ENCODE data around the gene ERGIC2.
"Not testable (repeated sequence)": the region's sequence is repeated elsewhere in the genome, so short reads cannot be mapped to it uniquely, and the experiment has no call there.

ERGIC2 gene

DNA sequence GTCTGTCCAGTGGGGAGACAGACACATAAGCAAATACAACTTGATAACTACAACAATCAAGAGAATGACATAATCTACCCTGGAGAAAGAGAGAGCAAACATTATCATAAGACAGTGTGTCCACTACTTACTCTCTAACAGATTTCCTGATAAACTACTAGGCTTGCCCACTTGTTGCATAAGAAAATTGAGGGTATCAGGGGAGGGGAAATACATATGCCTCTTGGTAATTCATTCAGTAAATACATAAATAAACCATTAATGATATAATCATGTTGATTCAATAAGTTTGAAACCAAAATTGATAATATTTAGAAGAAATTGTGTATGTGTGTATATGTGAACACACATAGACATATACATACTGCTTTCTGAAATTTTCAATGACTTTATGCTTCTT, 76.6 kb downstream of the ERGIC2 start:
- no peak for DNase-seq (ENCODE audit: low read depth in 1 of 2, low spot score in 1 of 2)

DNA sequence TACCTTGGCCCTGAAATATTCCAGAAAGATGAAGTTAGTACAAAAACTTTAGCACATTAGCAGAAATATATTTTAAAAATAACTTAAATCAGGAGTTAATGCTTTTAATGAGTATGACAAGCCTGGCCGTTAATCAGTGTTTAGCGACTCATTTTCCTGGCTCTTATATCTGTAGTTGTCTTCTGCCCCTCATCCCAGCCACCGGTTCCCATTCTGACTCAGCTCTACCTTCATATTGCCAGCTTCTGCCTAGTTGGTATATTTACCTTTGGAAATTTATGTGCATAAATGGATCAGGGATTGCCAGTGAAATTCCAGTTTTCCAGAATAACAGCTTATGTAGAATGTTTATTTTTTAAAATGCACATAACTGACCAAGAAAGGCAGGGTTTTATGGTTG, 79.9 kb downstream of the ERGIC2 start:
- no peak for DNase-seq (ENCODE audit: low read depth in 1 of 2, low spot score in 1 of 2)

DNA sequence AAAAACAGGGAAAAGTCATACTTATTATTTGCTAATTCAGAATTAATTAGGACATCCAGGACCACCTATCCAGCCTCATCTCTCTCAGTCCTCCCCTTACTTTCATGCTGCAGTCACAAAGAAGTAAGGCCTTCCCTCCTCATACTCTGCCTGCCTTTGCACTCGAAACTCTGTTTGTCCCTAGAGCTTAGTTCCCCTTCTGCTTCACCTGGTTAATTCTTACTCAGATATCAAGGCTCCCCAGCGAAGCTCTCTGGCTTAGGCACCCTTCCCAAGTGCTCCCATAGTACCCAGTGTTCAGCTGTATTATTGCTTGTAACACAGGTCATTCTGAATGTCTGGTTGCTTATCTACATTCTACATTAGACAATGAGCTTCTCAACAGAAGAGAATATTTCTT, 81.3 kb downstream of the ERGIC2 start:
- DNase-seq (ENCODE audit: low read depth in 1 of 2, low spot score in 1 of 2), result no peak

DNA sequence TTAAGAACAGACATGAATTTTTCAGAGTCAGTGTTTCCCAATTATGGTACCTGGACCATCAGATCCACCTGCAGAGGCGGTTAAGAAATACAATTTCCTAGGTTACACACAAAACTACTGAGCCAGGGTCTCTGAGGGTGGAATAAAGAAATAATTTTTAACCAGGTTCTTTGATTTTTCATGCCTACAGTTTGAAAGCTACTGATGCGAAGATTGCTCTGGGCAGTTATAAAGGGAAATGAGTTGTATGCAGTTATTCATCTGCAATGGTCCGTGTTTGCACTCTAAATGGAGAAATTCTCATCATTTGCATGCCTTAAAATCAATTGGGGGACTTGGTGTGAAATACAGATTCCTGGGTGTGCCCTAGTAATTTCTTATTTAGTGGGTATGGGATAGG, 89.7 kb downstream of the ERGIC2 start:
- DNase-seq (ENCODE audit: low read depth in 1 of 2, low spot score in 1 of 2), result no peak

DNA sequence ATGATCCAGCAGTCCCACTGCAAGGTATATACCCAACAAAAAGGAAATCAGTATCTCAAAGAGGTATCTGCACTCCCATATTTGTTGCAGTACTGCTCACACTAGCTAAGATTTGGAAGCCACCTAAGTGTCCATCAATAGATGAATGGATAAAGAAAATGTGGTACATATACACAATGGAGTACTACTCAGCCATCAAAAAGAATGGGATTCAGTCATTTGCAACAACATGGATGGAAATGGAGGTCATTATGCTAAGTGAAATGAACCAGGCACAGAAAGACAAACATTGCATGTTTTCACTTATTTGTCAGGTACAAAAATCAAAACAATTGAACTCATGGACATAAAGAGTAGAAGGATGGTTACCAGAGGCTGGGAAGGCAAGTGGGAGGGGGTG, 90.5 kb downstream of the ERGIC2 start:
- not testable (repeated sequence) for DNase-seq (ENCODE audit: low read depth in 1 of 2, low spot score in 1 of 2)

DNA sequence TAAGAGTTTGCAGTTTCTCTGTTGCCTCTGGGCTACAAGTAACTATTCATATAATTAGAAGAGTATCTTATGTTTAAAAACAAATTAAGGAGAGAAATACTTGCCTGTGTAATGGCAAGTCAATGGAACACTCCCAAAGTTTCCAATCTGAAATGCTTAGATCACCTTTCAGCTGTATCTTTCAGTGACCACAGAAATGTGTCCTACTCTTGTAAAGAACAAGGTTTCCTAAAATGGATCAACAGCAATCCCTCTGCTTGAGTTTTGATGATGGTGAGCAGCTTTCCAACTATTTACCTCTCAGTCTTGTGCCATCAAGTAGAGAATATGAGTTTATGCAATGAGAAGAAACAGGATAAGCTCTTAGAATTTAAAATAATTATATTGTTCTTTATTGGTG, 92.9 kb downstream of the ERGIC2 start:
- no peak for DNase-seq (ENCODE audit: low read depth in 1 of 2, low spot score in 1 of 2)

DNA sequence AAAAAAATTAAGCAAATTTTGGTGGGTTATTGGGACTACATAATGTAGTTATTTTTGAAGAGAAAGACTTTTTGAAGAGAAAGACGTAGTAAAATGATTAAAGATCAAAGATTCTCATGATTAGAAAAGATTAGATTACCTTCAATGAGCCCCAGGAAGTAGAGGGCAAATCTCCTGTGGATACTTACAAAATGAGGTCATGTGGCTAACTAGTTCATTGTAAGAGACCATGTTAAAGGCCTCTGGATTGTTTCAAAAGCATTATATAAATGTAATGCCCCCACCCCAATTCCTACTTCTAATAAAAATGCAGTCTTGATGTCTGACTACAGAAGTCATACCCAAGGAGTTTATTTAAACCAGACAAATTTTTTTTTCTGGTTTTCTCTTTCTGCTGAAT, 93.3 kb downstream of the ERGIC2 start:
- no peak for DNase-seq (ENCODE audit: low read depth in 1 of 2, low spot score in 1 of 2)
